Effector memory CD4-positive, alpha-beta T cell (primary cell): ENCODE results near the gene MT1A.
A peak's percentile ranks its signal among the peaks of the same experiment; 100 is the strongest.
"Not testable (repeated sequence)": the region's sequence is repeated elsewhere in the genome, so short reads cannot be mapped to it uniquely, and the experiment has no call there.

Source experiments
- DNase-seq, 3 donors: peaks; one replicate each; pipeline ENCODE4 v3.0.0-alpha.2; 2020
- H3K27ac ChIP-seq: 2 replicates; pipeline ENCODE4 v1.7.0; 2013; ENCODE audit warnings: mild to moderate bottlenecking, low read length, moderate library complexity; ENCODE audit not compliant: insufficient read depth, poor library complexity, severe bottlenecking
- H3K27me3 ChIP-seq: replicated peaks from 2 replicates; pipeline ENCODE4 v1.7.0; 2013; ENCODE audit warnings: mild to moderate bottlenecking, low read length; ENCODE audit not compliant: insufficient read depth, control insufficient read depth, poor library complexity, severe bottlenecking
- H3K36me3 ChIP-seq: 2 replicates; pipeline ENCODE4 v1.7.0; 2013; ENCODE audit warnings: mild to moderate bottlenecking, low read length, moderate library complexity; ENCODE audit not compliant: control insufficient read depth, insufficient read depth
- H3K4me1 ChIP-seq: 2 replicates; pipeline ENCODE4 v1.7.0; 2013; ENCODE audit warnings: low read length, mild to moderate bottlenecking; ENCODE audit not compliant: control insufficient read depth, insufficient read depth, poor library complexity, severe bottlenecking
- H3K4me3 ChIP-seq: 2 replicates; pipeline ENCODE4 v1.7.0; 2013; ENCODE audit warnings: low read length, low read depth, mild to moderate bottlenecking; ENCODE audit not compliant: insufficient read depth, poor library complexity, severe bottlenecking
- H3K9me3 ChIP-seq: 2 replicates; pipeline ENCODE4 v1.7.0; 2013; ENCODE audit warnings: mild to moderate bottlenecking, low read length, moderate library complexity; ENCODE audit not compliant: control insufficient read depth

The MT1A gene

DNA sequence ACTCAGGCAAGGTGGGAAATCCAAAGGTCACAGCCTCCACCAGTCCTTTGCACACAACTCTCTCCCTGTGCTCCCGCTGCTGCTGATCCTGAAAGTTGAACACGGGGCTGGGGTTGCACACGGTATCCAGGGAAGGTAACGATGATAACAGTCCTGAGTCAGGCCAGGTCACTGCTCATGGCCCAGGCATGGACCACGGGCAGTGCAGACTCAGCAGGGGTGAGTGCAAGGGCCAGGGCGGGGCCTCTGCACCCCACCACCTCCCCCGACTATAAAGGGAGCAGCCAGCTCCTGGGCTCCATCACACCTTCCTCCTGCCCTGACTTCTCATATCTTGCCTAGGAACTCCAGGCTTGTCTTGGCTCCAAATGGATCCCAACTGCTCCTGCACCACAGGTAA, 13.1 kb downstream of the MT1A start, which contains the start of gene MT1B:
MT1B (plus strand) TSS at position 301 of the 400 bp plus-strand sequence; CDS start at position 369, 68 bp downstream.
- no peak for DNase-seq
- Histone ChIP-seq H3K27ac (no peak within 1 kb of the TSS), H3K4me1 (no peaks in the 10 kb centered on the region), H3K4me3 (no peak within 1 kb of the TSS), H3K27me3 (peaks cover 4% of the 10 kb centered on the region), H3K9me3 (no peaks in the 10 kb centered on the region), H3K36me3 (no peaks in the 10 kb centered on the region)

DNA sequence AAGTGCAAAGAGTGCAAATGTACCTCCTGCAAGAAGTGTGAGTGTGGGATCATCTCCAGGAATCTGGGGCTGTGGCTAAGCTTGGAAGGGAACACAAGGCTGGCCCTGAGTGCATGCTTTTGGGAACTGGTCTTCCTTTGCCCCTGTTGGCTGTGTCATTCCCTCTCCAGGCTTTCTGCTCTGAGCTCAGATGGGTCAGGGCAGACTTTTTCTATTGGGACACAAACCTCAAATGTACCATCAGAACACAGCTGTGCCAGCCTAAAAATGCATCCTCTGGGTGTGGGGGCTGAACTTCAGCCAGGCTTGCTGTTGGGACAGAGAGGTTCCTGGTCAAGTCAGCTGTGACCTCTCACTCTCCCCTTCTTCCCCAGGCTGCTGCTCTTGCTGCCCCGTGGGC, 14.1 kb downstream of the MT1A start:
- no peak overlapping the region for H3K27ac ChIP-seq
- H3K4me3 ChIP-seq = no peak overlapping the region
- H3K9me3 ChIP-seq = no peaks in the 10 kb centered on the region
- no peaks in the 10 kb centered on the region for H3K36me3 ChIP-seq
- no peaks in the 10 kb centered on the region for H3K4me1 ChIP-seq
- peaks cover 4% of the 10 kb centered on the region for H3K27me3 ChIP-seq
- no peak for DNase-seq

DNA sequence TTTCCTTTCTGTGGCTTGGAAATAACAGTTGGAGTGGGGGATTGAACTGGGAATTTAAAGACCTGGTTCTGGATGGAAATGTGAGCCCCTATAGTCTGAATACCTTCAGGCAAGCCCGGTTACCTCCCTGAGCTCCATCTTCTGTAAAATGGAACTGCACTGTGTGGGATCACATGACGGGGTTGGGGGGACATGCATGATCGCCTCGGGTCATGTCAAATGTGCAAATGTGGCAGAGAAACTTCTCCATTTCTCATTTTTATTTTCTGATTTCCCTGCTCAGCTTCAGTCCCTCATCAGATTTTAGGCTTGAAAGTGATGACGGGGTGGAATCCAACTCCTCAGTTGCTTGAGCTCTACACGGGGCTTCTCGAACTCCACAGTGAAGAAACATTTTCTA, 14.8 kb downstream of the MT1A start:
- Histone ChIP-seq H3K4me1 (peaks cover 4% of the 10 kb centered on the region), H3K4me3 (no peak overlapping the region), H3K9me3 (no peaks in the 10 kb centered on the region), H3K27ac (no peak overlapping the region), H3K27me3 (peaks cover 4% of the 10 kb centered on the region), H3K36me3 (no peaks in the 10 kb centered on the region)
- no peak for DNase-seq

DNA sequence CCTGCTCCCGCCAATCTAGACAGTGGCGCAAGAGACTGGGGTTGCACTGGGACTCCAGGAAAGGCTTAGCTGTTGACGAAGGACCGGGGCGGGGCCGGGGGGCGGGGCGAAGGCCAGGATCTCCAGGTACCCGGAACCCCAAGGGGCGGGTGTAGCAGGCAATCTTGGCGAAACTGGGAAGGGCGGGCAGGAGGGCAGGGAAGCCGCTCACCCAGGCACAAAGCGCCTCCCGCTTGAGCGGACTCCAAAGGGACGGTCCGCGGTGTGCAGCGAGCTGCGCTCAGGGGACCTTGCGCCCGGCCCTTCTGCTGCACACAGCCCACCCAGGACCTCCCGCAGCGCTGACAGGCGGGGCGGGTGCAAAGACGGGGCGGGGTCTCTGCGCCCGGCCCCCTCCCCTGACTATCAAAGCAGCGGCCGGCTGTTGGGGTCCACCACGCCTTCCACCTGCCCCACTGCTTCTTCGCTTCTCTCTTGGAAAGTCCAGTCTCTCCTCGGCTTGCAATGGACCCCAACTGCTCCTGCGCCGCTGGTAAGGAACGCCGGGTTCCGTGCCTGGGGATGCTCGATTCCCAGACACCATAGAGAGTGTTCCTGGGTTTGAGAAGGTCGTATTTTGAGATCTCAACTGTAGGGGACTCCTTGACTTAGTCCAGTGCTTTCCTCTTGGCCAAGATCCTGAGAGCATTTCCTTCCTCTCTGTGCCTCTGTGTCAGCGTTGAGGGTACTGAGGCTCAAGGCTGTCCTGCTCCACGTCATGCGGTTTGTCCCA, 19.3 kb downstream of the MT1A start, which contains the start of gene MT1F:
MT1F (plus strand) TSS at position 405 of the 772 bp plus-strand sequence; CDS start at position 505, 100 bp downstream.
- peak within 1 kb of the TSS; percentile 49 for H3K27ac ChIP-seq
- peak within 1 kb of the TSS; percentile 82 for H3K4me3 ChIP-seq
- DNase-seq = peak; percentile 41 to 59 (median 59)
- no peaks in the 10 kb centered on the region for H3K36me3 ChIP-seq
- no peaks in the 10 kb centered on the region for H3K9me3 ChIP-seq
- H3K27me3 ChIP-seq = no peaks in the 10 kb centered on the region
- peaks cover 9% of the 10 kb centered on the region for H3K4me1 ChIP-seq

DNA sequence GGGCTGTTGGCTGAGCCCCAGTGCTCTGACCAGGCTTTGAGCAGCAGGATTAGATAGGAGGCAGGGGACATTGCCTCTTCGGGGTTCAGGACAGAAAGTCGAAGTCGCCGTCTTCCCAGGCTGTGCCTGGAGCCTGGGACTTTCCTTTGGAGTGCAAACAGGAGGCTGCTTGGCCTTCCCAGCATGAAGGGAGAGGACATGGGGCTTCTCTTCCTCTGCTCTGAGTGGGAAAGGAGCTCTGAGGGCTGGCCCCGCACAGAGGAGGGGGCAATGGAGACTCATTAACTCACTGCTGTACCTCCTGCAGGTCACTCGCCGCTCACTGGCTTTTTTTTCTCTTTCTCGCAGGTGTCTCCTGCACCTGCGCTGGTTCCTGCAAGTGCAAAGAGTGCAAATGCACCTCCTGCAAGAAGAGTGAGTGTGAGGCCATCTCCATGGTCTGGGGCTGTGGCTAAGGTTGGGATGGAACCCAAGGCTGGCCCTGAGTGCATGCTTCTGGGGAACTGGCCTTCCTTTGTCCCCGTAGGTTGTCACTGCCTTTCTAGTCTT, 19.9 kb downstream of the MT1A start:
- Histone ChIP-seq H3K9me3 (no peaks in the 10 kb centered on the region), H3K4me3 (peak overlapping the region; percentile 82), H3K27ac (no peak overlapping the region), H3K4me1 (peaks cover 9% of the 10 kb centered on the region), H3K36me3 (no peaks in the 10 kb centered on the region), H3K27me3 (no peaks in the 10 kb centered on the region)
- no peak for DNase-seq

DNA sequence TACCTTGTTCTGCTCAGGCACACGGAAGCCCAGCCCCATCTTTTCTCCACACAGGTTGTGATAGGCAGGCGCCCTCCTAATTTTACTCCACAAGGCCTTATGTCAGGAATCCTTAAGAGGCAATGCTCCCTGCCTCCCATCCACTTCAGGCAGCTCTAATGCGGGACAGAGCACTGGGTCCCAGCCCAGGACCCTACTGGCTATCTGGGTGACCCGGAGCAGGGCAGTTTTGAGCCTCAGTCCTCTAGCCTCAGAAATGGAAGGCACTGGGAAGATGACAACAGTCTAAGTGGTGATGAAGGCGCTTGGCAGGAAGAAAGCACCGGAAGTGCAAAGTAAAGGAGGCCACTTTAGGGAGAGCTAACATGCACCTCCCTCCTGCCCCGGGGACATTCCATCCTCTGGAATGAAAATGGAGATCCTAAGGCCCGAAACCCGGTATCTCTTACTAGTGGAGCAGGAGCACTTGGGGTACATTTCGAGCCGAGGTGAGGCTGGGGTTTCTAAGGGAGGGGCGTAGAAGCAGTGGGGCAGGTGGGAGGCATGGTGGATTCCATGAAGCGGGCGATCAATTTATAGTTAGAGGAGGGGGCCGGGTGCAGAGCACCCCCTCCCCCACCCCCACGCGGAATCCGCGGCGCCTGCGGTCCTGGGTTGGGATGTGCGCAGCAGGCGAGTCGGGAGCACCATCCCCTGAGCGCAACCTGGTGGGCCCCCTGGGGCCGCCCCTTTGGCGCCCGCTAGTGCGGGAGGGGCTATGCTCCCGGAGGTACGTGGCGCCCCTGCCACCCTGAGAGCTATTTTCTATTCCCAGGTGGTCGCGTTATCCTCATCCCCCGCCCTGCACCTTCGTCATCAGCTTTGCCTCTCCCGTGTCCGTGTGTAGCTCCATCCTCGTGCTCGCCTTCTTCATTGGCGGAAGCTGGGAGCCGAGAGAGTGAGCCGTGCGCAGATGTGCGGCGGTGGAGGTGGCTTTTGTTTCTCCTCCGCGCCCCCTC, 24.2 kb downstream of the MT1A start:
- H3K36me3 ChIP-seq = no peaks in the 10 kb centered on the region
- peaks cover 3% of the 10 kb centered on the region for H3K27me3 ChIP-seq
- H3K27ac ChIP-seq = peak overlapping the region; percentile 22
- no peaks in the 10 kb centered on the region for H3K9me3 ChIP-seq
- DNase-seq = no peak
- peaks cover 9% of the 10 kb centered on the region for H3K4me1 ChIP-seq
- H3K4me3 ChIP-seq = peak overlapping the region; percentile 57

DNA sequence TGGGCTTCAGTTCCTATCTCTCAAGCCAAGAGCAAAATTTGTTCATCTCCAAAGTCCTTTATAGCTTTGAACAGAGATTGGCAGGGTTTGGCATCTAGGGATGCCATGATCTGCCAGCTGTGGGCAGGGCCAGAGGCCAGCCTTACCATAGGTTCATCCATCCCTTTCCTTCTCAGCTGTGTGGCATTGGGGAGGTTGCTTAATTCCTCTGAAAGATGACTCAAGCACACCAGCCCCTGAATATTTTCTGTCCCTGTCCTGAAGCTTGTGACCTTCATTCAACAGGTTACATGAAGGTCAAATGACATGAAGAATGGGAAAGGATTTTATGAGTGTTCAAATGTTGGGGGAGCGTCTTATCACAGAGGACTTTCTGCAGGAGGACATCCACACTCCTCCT, 26.0 kb downstream of the MT1A start:
- DNase-seq = no peak
- Histone ChIP-seq H3K4me1 (peaks cover 4% of the 10 kb centered on the region), H3K9me3 (no peaks in the 10 kb centered on the region), H3K36me3 (no peaks in the 10 kb centered on the region), H3K4me3 (no peak overlapping the region), H3K27me3 (peaks cover 18% of the 10 kb centered on the region), H3K27ac (no peak overlapping the region)

DNA sequence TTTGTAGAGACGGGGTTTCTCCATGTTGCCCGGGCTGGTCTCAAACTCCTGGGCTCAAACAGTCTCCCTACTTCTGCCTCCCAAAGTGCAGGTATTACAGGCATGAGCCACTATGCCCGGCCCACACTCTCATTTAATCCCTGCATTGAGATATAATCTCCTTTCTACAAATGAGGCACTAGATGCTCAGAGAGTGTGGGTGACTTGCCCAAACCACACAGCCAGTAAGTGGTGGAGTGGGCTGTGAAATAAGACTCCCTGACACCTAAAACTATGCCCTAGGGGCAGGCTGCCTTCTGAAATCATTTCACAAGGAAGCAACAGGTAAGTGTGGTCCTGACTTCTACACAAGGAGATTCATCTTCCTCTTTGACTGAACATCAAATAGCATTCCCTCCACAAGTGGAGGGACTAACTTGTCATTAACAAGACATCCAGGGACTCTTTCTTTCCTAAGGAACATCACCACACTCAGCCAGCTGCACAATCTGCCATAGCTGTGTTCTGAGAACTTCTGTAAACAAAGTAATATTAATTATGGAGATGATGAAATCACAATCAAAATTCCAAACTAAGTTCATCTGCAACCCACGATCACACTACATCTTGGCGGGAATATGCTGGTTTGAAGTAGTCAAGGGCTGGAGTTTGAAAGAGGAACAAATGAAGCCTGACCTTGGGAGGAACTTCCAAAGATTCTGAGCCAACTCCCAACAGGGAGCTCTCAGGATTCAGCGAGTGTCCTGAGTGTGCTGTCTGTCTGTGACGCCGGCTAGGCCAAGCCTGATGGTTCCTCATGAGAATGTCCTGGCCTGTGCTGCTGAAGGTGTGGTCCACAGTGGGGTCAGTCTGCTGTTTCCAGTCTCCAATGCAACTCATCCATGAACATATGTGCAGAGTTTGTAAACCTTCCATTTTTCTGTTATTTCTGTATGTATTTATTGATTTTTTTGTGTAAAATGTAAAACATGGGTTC, 27.1 kb downstream of the MT1A start:
- H3K4me3 ChIP-seq, H3K27ac ChIP-seq, H3K9me3 ChIP-seq, H3K36me3 ChIP-seq, H3K4me1 ChIP-seq, DNase-seq: not testable (repeated sequence)
- H3K27me3 ChIP-seq = peaks cover 25% of the 10 kb centered on the region
